ENCODE results near the gene NDST3.

NDST3 gene

GRCh38 chr4:118280501-118281218 is 246.4 kb downstream of the NDST3 start:
- Histone ChIP-seq H3K36me3 (replicated peaks; ENCODE audit: insufficient read depth, low read length) (no peaks in the 10 kb centered on the region; the same call in none of the 2 replicates), H3K4me2 (ENCODE audit: low read depth, low read length) (peak overlapping the region; percentile 74; the same call in 1 of the 2 replicates), H3K27ac (ENCODE audit: low read length) (peak overlapping the region; percentile 84; the same call in 1 of the 2 replicates), H3F3A (ENCODE audit: insufficient read depth, low read length) (peaks cover 73% of the 10 kb centered on the region), H3K27me3 (replicated peaks; ENCODE audit: insufficient read depth, low read length) (no peaks in the 10 kb centered on the region), H3K9me3 (replicated peaks; ENCODE audit: insufficient read depth, low read length) (no peaks in the 10 kb centered on the region), H3K9ac (ENCODE audit: low read length) (peak overlapping the region; percentile 98; the same call in 1 of the 2 replicates), H2AFZ (ENCODE audit: low read length) (no peak overlapping the region), H4K20me1 (ENCODE audit: insufficient read depth, low read length) (0 out of 2 replicates have a peak, but pooled peaks cover 5% of the 10 kb centered on the region), H3K79me2 (ENCODE audit: low read length) (peaks cover 20% of the 10 kb centered on the region), H3K9me2 (replicated peaks; ENCODE audit: insufficient read depth, low read length) (no peaks in the 10 kb centered on the region), H3K4me1 (ENCODE audit: low read length) (peaks cover 21% of the 10 kb centered on the region), H3K4me3 (ENCODE audit: low read length) (peak overlapping the region; percentile 98; the same call in 1 of the 2 replicates)
- TF ChIP-seq CTCF (IDR thresholded peaks at IDR 0.05; ENCODE audit: low read length) (peak; percentile 60), EZH2 (optimal IDR thresholded peaks at IDR 0.05; ENCODE audit: low read depth, low read length) (no peak)
- DNase-seq: peak; percentile 49

GRCh38 chr4:118281611-118282442 is 247.5 kb downstream of the NDST3 start:
- no peak for TF ChIP-seq CTCF (IDR thresholded peaks at IDR 0.05; ENCODE audit: low read length)
- no peak for TF ChIP-seq EZH2phosphoT487 (IDR thresholded peaks at IDR 0.05; ENCODE audit: low read length)
- no peak for TF ChIP-seq EZH2 (optimal IDR thresholded peaks at IDR 0.05; ENCODE audit: low read depth, low read length)
- no peaks in the 10 kb centered on the region; the same call in none of the 2 replicates for H3K36me3 ChIP-seq (replicated peaks; ENCODE audit: insufficient read depth, low read length)
- H3K79me2 ChIP-seq (ENCODE audit: low read length): peaks cover 20% of the 10 kb centered on the region
- peaks cover 19% of the 10 kb centered on the region for H3K4me1 ChIP-seq (ENCODE audit: low read length)
- 0 out of 2 replicates have a peak, but pooled peaks cover 5% of the 10 kb centered on the region for H4K20me1 ChIP-seq (ENCODE audit: insufficient read depth, low read length)
- H3K27ac ChIP-seq (ENCODE audit: low read length): no peak overlapping the region; the same call in 1 of the 2 replicates
- H3K9me3 ChIP-seq (replicated peaks; ENCODE audit: insufficient read depth, low read length): no peaks in the 10 kb centered on the region
- H2AFZ ChIP-seq (ENCODE audit: low read length): no peak overlapping the region
- H3K9me2 ChIP-seq (replicated peaks; ENCODE audit: insufficient read depth, low read length): no peaks in the 10 kb centered on the region
- no peak overlapping the region for H3K9ac ChIP-seq (ENCODE audit: low read length)
- no peak for DNase-seq
- no peak overlapping the region for H3K4me3 ChIP-seq (ENCODE audit: low read length)
- H3K4me2 ChIP-seq (ENCODE audit: low read depth, low read length): no peak overlapping the region
- H3K27me3 ChIP-seq (replicated peaks; ENCODE audit: insufficient read depth, low read length): no peaks in the 10 kb centered on the region
- peaks cover 70% of the 10 kb centered on the region for H3F3A ChIP-seq (ENCODE audit: insufficient read depth, low read length)

- H3K9me2 ChIP-seq (replicated peaks; ENCODE audit: insufficient read depth, low read length): no peaks in the 10 kb centered on the region
- peaks cover 11% of the 10 kb centered on the region for H3K4me1 ChIP-seq (ENCODE audit: low read length)
- H4K20me1 ChIP-seq (ENCODE audit: insufficient read depth, low read length): 0 out of 2 replicates have a peak, but pooled peaks cover 5% of the 10 kb centered on the region
- DNase-seq: no peak
- peaks cover 20% of the 10 kb centered on the region for H3K79me2 ChIP-seq (ENCODE audit: low read length)
- no peaks in the 10 kb centered on the region; the same call in none of the 2 replicates for H3K36me3 ChIP-seq (replicated peaks; ENCODE audit: insufficient read depth, low read length)
- H3K9me3 ChIP-seq (replicated peaks; ENCODE audit: insufficient read depth, low read length): no peaks in the 10 kb centered on the region
- no peak overlapping the region for H2AFZ ChIP-seq (ENCODE audit: low read length)
- TF ChIP-seq EZH2 (optimal IDR thresholded peaks at IDR 0.05; ENCODE audit: low read depth, low read length): no peak
- no peak overlapping the region for H3K9ac ChIP-seq (ENCODE audit: low read length)
- no peak overlapping the region for H3K4me2 ChIP-seq (ENCODE audit: low read depth, low read length)
- no peaks in the 10 kb centered on the region for H3K27me3 ChIP-seq (replicated peaks; ENCODE audit: insufficient read depth, low read length)
- peaks cover 62% of the 10 kb centered on the region for H3F3A ChIP-seq (ENCODE audit: insufficient read depth, low read length)
- no peak overlapping the region; the same call in 1 of the 2 replicates for H3K27ac ChIP-seq (ENCODE audit: low read length)
- no peak overlapping the region for H3K4me3 ChIP-seq (ENCODE audit: low read length)
Observed at GRCh38 chr4:118282692-118283091, 248.4 kb downstream of the NDST3 start.
